NCI-H2107 treated with DMSO at 0.1 percent for 48 hours (cell line): ENCODE results near the gene GABRG3.
A peak's percentile ranks its signal among the peaks of the same experiment; 100 is the strongest.

Source experiments
- DNase-seq: peaks from one replicate; lab custom pipeline; 2025; ENCODE audit not compliant: unreplicated experiment; lab: John Stamatoyannopoulos, UW

Gene GABRG3

DNA sequence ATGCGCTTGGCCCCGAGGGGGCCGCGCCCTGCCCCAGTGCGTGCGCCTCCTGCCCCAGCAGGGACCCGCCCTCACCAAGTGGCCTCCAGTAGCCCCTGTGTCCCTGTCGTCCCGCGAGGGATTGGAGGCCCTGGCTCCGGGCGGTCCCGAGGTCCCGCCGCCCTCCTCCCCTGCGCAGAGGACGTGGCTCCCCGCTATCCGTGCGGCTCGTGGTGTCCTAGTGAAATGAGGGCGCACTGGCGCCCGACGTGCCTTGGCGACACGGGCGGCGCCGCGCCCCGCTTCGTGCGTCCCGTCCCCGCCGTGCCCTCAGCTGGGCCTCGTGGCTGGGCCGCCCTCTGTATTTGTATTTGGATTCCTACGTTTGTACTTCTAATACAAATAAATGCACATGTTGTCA, 570.6 kb downstream of the GABRG3 start:
- DNase-seq, result no peak

DNA sequence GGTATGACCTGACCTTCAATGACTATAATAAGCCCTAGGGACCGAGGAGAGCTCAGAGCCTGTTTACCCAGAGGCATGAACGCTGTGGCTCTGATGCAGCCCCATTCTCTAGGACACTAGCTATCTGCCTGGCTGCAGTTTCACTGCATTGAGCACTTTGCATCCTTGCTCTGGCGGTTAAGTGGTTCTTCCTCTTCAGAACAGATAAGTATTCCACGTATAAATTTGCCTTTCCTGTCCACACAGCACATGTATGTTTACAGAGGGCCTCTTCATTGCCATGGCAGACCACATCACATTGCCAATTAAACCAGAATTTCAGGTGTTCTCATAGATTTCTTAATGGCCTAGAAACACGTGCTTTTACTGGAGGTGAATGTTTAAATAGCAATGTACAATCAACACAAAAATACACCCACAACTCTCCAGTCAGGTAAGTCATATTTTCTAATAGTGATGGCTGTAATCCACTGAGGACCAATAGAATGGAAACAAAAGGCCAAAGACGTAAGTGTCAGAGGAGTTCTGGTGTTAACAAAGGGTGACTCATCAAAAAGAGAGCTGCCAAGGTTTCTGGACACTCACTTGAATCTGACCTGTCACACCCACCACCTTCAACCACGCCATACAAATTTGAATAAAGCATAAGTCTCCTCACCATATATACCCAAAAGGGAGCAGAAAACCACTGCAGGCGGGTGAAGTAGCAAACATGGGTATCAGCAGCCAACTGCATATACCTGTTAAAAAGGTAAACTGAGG, 574.7 kb downstream of the GABRG3 start:
- no peak for DNase-seq

DNA sequence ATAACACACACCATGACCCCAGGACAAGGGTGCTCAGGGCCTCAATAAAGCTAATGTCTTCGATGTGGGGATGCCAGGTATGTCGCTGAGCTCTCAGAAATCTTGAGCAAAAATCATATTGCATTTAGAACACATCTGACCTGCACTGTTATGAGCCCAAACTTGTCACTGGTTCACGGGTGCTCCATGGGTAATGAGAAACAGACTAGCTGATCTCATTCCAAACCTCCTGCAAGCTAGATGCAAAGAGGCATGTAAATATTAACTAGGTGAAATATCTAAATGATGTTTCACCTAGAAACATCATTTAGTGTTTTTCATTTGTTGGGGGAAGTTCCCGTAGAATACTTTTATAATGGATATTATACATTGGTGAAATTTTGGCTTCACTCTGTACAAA, 578.8 kb downstream of the GABRG3 start:
- no peak for DNase-seq

DNA sequence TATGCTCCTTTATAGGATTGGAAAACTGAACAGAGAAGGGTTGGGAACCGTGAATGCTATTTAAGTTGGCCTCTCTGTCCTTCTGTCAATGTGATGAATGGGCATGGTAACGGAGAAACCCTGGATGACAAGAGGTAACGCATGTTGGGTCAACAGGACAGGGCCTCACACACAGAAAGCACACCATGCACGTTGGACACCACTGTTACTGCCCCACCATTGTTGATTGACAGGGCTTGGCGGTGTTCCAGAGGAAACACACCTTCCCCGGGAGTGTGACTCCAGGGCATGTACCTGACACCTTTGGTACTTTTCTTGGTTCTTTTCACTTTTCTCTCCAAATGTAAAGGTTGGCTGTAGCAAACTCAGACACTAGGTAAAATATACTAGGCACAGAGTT, 579.7 kb downstream of the GABRG3 start:
- no peak for DNase-seq

DNA sequence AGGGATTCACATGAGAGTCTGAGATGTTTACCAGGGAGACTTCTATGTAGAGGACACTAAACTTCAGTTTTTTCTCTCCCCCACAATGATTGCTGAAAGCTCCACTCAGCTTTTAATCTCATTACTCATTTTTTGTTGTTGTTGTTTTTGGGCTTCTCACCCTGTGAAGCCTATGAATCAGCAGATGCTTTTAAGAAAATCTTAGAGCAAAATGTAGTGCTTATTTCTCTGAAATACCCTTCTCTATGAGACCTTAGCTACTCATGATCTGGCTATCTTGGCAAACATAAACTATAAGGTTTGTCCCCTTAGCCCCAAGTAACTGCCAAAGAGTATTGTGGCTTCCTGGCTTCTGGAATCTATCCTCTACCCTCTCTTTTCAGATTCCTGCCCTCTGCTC, 590.8 kb downstream of the GABRG3 start:
- DNase-seq, result no peak

DNA sequence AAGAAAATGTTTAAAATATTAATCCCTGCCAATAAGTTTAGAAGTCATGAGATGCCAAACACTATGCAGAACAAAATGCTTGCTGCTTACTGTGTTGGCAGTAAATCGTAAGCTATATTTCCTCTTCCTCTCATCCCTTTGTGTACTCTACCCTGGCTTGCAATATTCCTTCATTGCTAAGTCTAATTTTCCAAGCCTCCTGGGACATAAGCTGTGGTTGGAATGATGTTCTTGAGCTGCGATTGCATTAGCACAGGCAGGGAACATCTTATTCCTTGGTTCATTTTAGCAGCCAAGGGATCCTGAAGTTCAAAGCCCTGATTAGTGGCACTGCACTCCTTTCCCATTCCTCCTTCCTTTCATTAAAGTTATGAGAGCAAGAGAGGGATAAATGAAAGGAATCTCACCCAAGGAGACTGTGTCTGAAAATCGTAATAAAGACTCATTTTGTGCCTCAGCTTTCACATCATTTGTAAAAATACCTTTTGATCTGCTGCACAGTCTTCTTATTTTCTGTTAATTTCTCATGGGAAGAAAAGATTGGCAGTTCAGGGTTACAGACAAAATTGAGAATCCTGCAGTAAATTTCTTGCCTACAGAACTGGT, 592.9 kb downstream of the GABRG3 start:
- no peak for DNase-seq

DNA sequence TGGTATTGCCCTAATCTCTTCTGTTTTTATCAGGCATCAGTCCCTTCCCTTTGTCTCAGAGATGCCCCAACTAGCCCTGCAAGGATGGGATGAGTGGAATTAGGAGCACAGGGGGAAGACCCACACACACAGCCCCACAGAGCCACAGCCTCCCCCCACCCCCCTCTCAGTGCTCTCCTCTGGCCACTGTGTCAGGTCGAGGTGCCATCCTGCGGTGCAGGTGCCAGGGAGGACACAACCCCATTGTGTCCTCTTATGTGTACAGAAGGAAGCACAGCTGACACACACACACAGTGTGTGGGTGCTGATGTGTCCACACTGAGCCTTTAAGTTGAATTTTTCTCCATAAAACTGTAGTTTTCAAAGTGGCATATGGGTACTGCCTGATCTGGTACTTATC, 593.7 kb downstream of the GABRG3 start:
- no peak for DNase-seq

DNA sequence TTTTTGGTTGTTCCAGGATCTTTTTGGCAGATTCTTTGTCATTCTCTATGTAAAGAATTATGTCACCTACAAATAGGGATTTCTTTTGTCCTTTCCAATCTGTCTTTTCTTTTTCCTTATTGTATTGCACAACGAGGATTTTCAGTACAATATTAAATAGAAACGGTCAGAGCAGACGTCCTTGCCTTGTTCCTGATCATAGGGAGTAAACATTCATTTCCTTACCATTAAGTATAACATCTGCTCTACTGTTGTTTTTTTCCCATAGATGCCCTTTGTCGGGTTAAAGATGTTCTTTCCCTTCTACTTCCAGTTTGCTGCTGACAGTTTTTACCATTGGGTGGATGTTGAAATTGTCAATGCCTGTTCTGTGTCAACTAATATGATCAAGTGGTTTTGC, 599.8 kb downstream of the GABRG3 start:
- DNase-seq, result no peak

DNA sequence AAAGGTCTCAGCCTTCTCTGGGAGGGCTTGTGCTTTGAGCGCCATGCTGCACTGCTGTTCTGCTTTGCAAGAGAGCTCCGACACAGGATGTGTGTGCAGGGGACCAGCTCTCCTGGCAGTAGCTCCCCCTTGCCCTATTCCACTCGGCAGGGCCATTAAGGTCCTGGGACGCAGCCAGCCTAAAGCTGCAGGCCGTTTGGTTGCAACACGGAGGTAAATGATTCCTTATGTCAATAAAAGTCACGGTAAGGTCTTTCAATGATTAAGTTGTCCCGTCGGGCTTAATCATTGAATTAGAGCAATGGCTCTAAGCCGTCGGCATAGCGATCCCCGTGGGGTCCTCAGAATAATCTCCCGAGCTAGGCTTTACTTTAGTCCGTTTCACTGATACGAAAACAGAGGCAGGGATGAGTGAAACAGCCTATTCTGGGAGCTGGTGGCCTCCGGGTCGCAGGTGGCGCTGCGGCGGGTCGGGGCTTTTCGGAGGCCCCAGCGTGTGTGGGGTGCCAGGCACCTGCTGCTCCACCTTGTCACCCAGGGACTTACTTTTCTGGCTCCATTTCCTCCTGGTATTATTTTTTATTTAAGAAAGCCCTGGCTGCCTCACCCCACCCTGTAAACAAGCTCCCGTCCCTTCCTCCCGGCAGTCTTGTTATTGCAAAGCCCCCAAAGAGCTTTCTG, 603.0 kb downstream of the GABRG3 start:
- DNase-seq, result no peak

DNA sequence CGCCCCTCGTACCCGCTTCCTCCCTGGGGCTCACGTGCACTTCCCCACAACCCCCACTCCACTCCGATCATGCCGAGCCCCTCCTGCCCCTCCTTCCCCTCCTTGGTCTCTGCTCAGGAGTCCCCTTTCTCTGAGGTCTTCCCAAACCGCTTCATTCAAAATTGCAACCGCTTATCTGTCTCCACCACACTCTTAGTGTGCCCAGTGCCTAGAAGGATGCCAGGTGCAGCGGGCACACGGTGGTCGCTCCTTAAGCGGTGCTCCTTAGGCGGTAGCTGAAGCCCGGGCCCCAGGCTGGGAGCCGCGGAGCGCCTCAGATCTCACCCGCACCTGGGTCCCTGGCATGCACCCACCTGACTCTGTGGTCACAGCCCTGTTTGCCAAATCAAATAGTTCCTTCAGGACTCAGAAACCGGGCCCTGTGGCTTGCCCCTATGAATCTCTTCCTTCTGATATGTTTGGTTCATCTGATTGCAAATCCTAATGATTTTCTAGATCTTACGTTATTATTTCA, 603.6 kb downstream of the GABRG3 start:
- no peak for DNase-seq

DNA sequence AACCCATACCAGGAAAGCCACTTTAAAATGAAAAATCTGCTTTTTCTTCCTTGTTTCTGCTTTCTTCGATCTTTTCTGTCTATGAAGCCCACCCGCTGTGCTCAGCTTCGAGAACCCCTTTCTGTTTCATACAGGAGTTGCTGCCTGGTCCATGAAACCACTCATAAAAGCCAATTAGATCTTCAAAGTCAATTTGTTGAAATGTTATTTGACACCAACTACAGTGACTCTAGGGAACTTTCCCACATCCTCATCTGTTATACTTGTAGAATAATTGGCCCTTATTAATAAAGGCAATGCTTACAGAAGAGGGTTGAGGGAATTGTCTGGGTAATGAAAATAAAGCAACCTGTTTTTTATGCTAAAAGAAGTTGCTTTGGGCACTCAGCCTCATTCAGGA, 604.5 kb downstream of the GABRG3 start:
- DNase-seq, result no peak

DNA sequence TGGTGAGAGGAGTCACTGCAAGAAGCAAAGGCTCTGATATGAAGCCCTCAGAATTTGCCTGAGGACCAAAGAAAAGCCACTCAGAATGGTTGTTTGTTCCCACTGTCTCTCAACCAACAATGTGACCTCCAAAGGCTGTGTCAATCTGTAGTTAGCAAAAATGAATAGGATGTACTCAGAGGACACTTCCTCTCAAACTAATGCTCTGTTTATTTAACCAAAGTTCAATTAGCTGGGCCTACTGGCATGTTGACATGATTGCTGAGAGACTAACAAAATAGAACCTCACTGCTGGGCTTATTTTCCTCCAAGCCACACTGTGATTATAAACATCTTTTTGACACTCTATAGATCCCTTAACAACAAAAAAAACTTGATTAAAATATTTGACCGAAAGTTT, 605.6 kb downstream of the GABRG3 start:
- no peak for DNase-seq

DNA sequence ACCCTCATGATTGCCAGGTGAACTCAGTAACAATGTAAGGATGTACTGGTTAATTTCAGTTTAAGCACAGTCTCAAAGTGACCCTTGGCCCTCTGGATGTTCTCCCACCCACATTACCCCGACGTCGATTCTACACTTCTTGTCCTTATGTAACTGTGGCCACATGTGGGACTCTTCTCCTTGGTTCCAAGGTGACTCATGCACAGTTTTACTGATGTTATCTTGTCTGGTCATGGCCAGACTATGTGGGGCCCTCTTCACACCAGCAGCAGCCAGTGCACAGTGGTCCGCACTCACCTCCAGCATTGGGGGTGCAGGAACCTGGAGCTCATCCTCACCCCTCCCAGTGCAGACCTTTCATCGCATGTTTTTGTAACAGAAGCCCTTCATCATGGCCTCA, 608.8 kb downstream of the GABRG3 start:
- DNase-seq, result no peak

DNA sequence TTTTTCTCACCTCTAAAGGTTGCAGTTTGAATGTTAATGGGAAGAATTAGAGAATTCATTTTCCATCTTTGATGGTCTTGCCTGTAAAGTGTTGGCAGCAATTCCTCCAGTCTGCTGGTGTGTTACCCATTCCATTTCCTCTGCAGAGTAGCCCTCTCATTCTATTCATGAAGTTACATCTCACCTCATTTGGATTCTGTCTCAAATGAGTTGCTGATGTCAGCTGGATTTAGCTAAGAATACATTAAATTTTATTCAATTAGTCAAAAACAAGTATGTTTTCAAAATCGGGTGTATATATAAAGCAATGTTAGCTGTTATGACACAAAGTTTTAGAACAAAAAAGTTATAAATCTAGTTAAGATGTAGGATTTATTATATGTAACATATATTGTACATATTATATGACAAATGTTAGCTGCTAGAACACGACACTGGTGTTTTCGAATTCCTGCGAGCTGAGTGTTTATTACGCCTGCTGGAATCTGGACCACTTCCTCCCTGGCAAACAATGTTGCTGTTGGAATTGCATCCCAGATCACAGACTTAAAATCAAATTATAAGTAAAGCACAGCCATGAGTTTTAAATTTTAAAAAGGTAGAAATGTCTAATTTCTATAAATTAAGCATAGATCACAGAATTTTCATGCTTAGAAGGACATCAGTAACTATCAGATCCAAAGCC, 611.9 kb downstream of the GABRG3 start:
- no peak for DNase-seq

DNA sequence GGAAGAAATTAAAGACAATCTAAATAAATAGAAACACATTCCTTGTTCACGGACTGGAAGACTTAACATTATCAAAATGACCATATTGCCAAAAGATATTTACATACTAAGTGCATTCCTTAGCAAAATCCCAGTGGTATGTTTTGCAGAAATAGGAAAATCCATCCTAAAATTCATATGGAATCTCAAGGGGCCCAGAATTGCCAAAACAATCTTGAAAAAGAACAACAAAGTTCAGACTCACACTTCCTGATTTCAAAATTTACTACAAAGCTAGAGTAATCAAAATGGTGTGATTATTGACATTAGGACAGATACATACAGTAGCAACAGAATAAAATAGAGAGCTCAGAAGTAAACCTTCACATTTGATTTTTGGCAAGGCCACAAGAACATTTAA, 612.7 kb downstream of the GABRG3 start:
- DNase-seq, result no peak

DNA sequence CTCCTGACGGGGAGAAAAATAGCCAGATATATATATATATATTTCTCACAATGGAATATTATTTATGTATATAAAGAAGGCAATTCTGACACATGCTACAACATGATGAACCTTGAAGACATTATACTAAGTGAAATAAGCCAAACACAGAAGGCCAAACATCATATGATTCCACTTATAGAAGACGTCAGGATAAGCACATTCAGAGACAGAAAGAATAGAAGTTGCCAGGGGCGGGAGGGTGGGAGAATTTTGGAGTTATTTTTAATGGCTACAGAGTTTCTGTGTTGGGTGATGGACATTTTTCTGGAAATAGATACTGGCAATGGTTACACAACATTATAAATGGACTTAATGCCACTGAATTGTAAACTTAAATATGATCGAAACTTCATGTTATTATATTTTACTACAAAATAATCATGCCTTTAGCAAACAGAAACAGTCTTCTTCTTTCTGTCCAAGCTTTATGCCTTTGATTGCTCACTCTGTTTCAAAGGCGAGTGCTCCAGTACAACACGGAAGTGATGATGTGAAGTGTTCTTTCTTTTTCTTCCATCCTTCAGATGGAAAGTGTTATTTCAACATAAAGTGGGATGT, 614.2 kb downstream of the GABRG3 start:
- DNase-seq, result no peak

DNA sequence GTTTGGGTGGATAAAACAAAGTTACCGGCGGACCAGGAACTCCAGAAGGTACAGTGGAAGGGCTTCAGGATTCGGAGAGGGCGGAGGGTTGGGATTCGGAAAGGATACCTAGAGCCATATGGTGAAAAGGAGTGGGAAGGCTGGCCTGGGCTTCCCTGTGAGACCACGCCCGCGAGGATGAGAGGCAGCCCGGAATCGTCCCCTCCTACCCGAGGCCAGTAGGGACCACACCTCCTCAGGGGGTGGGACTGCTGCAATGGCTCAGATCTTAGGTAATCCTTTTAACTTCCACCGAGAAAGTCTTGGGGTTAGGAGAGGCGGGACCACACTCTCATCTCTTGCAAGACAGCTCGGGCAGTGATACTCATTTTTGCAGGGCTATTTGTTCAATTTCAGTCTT, 616.8 kb downstream of the GABRG3 start:
- DNase-seq, result no peak

DNA sequence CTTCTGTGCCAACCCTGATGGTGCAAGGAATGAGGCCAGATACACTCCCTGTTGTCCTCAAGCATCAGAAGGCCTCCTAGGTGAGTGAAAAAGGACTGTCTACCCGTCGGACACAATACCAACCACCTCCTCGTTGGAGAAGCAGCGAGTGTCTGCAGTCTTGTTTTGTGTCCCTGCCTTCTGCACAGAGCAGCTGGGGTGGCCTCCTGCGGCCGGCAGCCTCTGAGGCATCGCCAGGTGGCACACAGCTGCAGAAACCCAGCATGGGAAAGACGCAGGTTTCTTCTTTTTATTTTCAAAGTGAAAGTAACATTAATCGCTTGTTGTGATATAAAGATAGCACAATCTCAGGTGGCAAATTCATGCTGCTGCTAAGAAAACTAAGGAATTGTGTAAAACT, 618.3 kb downstream of the GABRG3 start:
- peak; percentile 8 for DNase-seq

DNA sequence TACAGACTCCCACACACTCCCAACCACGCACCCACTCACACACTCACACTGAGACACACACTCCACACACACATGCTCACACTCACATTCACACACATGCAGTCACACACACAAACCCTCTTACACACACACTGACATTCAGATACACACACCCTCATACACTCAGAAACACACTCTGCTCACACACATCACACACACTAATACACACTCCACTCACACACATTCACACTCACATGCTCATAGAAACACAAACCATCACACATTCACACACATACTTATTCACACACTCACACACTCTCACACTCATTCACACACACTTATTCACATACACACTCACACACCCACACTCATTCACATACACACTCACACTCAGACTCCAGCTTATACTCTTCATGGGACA, 618.8 kb downstream of the GABRG3 start:
- DNase-seq, result no peak
